Neural crest cell (in vitro differentiated cells): ENCODE data around the gene USP11. TPM values are rescaled to one million over a fixed set of nuclear protein-coding genes. Genes with fewer than 3 reads are reported as not detected.

Source experiments
- DNase-seq: peaks from one replicate; pipeline ENCODE4 v3.0.0; 2021; ENCODE audit warnings: low read depth, mixed read lengths, low spot score
- H3K27ac Mint-ChIP-seq: one replicate; pipeline ENCODE4 v1.8.0; 2021; ENCODE audit warnings: mild to moderate bottlenecking, mixed read lengths; ENCODE audit not compliant: unreplicated experiment
- H3K27me3 Mint-ChIP-seq: 2 replicates; pipeline ENCODE4 v1.8.0; 2021; ENCODE audit warnings: low read depth, mild to moderate bottlenecking, mixed read lengths
- H3K36me3 Mint-ChIP-seq: 2 replicates; pipeline ENCODE4 v1.8.0; 2021; ENCODE audit warnings: low read depth, mild to moderate bottlenecking, mixed read lengths
- H3K4me1 Mint-ChIP-seq: 2 replicates; pipeline ENCODE4 v1.8.0; 2021; ENCODE audit warnings: mixed read lengths
- H3K4me3 Mint-ChIP-seq: one replicate; pipeline ENCODE4 v1.8.0; 2021; ENCODE audit warnings: mild to moderate bottlenecking, mixed read lengths
- H3K9me3 Mint-ChIP-seq: 2 replicates; pipeline ENCODE4 v1.8.0; 2021; ENCODE audit warnings: mixed read lengths
- total RNA-seq: library from RNA; stranded (reverse); gene quantifications from 2 replicates; pipeline ENCODE4 v1.2.1, GENCODE V29; 2021
- TF ChIP-seq, protein P1 (sequence below): fragments of 200-600 bp; sonication (generic); conservative IDR thresholded peaks from 2 replicates; pipeline ENCODE4 v1.5.0; 2021; ENCODE audit warnings: antibody characterized with exemption, mild to moderate bottlenecking

USP11 gene
- total RNA-seq, 1 donor from 2014 or later = 245 TPM

DNA sequence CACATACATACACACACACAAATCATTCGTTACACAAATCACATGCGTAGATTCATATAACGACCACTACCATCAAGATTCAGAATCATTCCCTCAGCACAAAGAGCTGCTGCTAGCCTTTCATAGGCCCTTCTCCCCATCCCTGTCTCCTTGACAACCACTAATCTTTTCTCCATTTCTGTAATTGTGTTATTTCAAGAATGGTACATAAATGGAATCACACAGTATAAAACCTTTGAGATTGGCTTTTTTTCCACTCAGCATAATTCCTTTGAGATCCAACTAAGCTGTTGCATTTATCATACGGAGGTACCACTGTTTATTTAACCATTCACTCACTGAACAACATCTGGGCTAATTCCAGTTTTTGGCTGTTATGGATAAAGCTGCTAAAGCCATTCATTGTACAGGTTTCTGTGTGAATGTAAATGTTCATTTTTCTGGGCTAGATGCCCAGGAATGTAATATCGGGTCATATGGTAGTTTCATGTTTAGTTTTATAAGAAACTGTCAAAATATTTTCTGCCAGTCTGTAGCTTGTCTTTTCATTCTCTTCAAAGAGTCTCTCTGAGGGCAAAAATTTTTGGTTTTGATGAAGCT, 64.1 kb downstream of the USP11 start:
- Mint-ChIP-seq H3K36me3 (peaks cover 6% of the 10 kb centered on the region), H3K9me3 (peaks cover 14% of the 10 kb centered on the region), H3K27ac (peak overlapping the region; percentile 91), H3K27me3 (no peaks in the 10 kb centered on the region), H3K4me3 (no peak overlapping the region), H3K4me1 (peaks cover 8% of the 10 kb centered on the region)
- TF ChIP-seq, protein P1, sequence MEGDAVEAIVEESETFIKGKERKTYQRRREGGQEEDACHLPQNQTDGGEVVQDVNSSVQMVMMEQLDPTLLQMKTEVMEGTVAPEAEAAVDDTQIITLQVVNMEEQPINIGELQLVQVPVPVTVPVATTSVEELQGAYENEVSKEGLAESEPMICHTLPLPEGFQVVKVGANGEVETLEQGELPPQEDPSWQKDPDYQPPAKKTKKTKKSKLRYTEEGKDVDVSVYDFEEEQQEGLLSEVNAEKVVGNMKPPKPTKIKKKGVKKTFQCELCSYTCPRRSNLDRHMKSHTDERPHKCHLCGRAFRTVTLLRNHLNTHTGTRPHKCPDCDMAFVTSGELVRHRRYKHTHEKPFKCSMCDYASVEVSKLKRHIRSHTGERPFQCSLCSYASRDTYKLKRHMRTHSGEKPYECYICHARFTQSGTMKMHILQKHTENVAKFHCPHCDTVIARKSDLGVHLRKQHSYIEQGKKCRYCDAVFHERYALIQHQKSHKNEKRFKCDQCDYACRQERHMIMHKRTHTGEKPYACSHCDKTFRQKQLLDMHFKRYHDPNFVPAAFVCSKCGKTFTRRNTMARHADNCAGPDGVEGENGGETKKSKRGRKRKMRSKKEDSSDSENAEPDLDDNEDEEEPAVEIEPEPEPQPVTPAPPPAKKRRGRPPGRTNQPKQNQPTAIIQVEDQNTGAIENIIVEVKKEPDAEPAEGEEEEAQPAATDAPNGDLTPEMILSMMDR = no peak
- no peak for DNase-seq

GRCh38 chrX:47297874-47298273, 65.1 kb downstream of the USP11 start:
- H3K36me3 Mint-ChIP-seq = peaks cover 3% of the 10 kb centered on the region

More at GRCh38 chrX:47297874-47298273, 65.1 kb downstream of the USP11 start:
- H3K27ac Mint-ChIP-seq = no peak overlapping the region
- H3K27me3 Mint-ChIP-seq = no peaks in the 10 kb centered on the region
- DNase-seq = no peak
- no peak overlapping the region for H3K4me3 Mint-ChIP-seq
- peaks cover 16% of the 10 kb centered on the region for H3K4me1 Mint-ChIP-seq
- H3K9me3 Mint-ChIP-seq = peaks cover 8% of the 10 kb centered on the region
- TF ChIP-seq, protein P1 = no peak

Other genes with a start within 250 kb of the USP11 start
- gene RGN, start 154.6 kb upstream of the USP11 start, total RNA-seq = 0.27 and 0.70 TPM in 2 replicates
- 113 and 115 TPM in 2 replicates for gene NDUFB11, start 88.3 kb upstream of the USP11 start, total RNA-seq
- gene RBM10, start 87.8 kb upstream of the USP11 start, total RNA-seq = 87.7 and 89.2 TPM in 2 replicates
- 484 and 498 TPM in 2 replicates for gene UBA1, start 39.2 kb upstream of the USP11 start, total RNA-seq
- gene CDK16, start 14.3 kb upstream of the USP11 start, total RNA-seq = 281 and 289 TPM in 2 replicates
- gene ZNF157, start 137.6 kb downstream of the USP11 start, total RNA-seq = 1.4 and 1.9 TPM in 2 replicates